Testis (tissue), 2 donors: Measurements from ENCODE around the gene MAN2B2.

Experiments
- CTCF ChIP-seq, 3 experiments: fragments of 450-650 bp in 2 of 3; fragments of 200-600 bp in 1 of 3; sonication (generic) in 1 of 3; IDR thresholded peaks; one replicate each; pipeline ENCODE4 v1.5.1; 2016 to 2019; ENCODE audit warnings: antibody characterized with exemption in 3 of 3, mild to moderate bottlenecking in 2 of 3, moderate library complexity in 1 of 3
- POLR2A ChIP-seq: fragments of 450-650 bp; IDR thresholded peaks from one replicate; pipeline ENCODE4 v1.6.1; 2017; ENCODE audit warnings: antibody characterized with exemption, mild to moderate bottlenecking, moderate library complexity

DNA sequence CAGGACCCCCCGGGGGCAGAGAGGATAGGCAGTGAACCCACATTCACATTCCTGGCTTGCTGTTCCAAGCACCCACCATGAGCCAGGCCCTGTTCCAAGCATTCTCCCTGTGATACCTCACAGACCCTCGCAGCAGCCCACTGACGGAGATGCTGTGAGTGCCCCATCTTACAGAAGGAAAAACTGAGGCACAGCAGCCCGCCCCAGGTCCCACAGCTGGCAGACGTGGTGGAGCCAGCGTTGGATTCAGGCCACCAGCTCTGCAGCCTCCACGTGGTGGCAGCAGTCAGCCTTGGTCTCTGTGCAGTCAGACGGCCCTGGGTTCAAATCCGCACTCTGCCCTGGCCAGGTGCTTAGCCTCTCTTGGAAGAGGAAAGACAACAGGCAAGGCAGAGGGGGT, 16.8 kb downstream of the MAN2B2 start:
- TF ChIP-seq CTCF (IDR thresholded peaks at IDR 0.05) (no peak), POLR2A (no peak)
